H9 (cell line): Measurements from ENCODE around the gene HOMER3. TPM values are rescaled to one million over a fixed set of nuclear protein-coding genes. Genes with fewer than 3 reads are reported as not detected.

Experiments used
- DNase-seq: peaks from one replicate; pipeline ENCODE4 v3.0.0-alpha.2; 2017
- H2AFZ ChIP-seq: one replicate; pipeline ENCODE4 v1.6.1; 2013; ENCODE audit warnings: mild to moderate bottlenecking, low read length, control low read depth, moderate library complexity
- H2AK5ac ChIP-seq: 2 replicates; pipeline ENCODE4 v1.6.1; 2013; ENCODE audit warnings: low read length, control low read depth, mixed read lengths; ENCODE audit not compliant: insufficient read length
- H2BK120ac ChIP-seq: one replicate; pipeline ENCODE4 v1.6.1; 2013; ENCODE audit warnings: low read depth, mild to moderate bottlenecking, low read length, control low read depth, inconsistent platforms; ENCODE audit not compliant: poor library complexity, severe bottlenecking
- H2BK12ac ChIP-seq: 2 replicates; pipeline ENCODE4 v1.6.1; 2013; ENCODE audit warnings: low read length, control low read depth, mixed read lengths, low read depth; ENCODE audit not compliant: insufficient read length
- H2BK15ac ChIP-seq: 2 replicates; pipeline ENCODE4 v1.6.1; 2013; ENCODE audit warnings: low read depth, low read length, control low read depth
- H2BK20ac ChIP-seq: one replicate; pipeline ENCODE4 v1.6.1; 2013; ENCODE audit warnings: low read depth, mild to moderate bottlenecking, low read length, control low read depth, inconsistent platforms; ENCODE audit not compliant: poor library complexity, severe bottlenecking
- H2BK5ac ChIP-seq: 2 replicates; pipeline ENCODE4 v1.6.1; 2013; ENCODE audit warnings: low read length, control low read depth, mixed read lengths; ENCODE audit not compliant: insufficient read length
- H3K14ac ChIP-seq: 2 replicates; pipeline ENCODE4 v1.6.1; 2013; ENCODE audit warnings: low read length, control low read depth; ENCODE audit not compliant: insufficient read depth
- H3K18ac ChIP-seq: 2 replicates; pipeline ENCODE4 v1.6.1; 2013; ENCODE audit warnings: low read depth, mild to moderate bottlenecking, mixed read lengths, low read length, control low read depth; ENCODE audit not compliant: insufficient read length
- H3K23ac ChIP-seq: 2 replicates; pipeline ENCODE4 v1.6.1; 2013; ENCODE audit warnings: low read length, control low read depth, mixed read lengths, low read depth; ENCODE audit not compliant: insufficient read length
- H3K23me2 ChIP-seq: 2 replicates; pipeline ENCODE4 v1.6.1; 2013; ENCODE audit warnings: low read depth, mild to moderate bottlenecking, mixed read lengths, low read length, control low read depth; ENCODE audit not compliant: insufficient read length, poor library complexity, severe bottlenecking
- H3K27ac ChIP-seq: 2 replicates; pipeline ENCODE4 v1.5.1; 2013; ENCODE audit warnings: low read length, control low read depth, mixed read lengths, low read depth; ENCODE audit not compliant: insufficient read length
- H3K27me3 ChIP-seq: 2 replicates; pipeline ENCODE4 v1.6.1; 2013; ENCODE audit warnings: low read length, control low read depth, inconsistent platforms; ENCODE audit not compliant: insufficient read depth
- H3K4ac ChIP-seq: 2 replicates; pipeline ENCODE4 v1.6.1; 2013; ENCODE audit warnings: low read depth, mild to moderate bottlenecking, control low read depth, inconsistent platforms, low read length, moderate library complexity
- H3K4me1 ChIP-seq: 2 replicates; pipeline ENCODE4 v1.6.1; 2013; ENCODE audit warnings: low read length, control low read depth, inconsistent platforms; ENCODE audit not compliant: insufficient read depth
- H3K4me2 ChIP-seq: 2 replicates; pipeline ENCODE4 v1.6.1; 2013; ENCODE audit warnings: low read length, control low read depth, mixed read lengths; ENCODE audit not compliant: insufficient read length, insufficient read depth
- H3K56ac ChIP-seq: 2 replicates; pipeline ENCODE4 v1.6.1; 2013; ENCODE audit warnings: low read depth, mild to moderate bottlenecking, mixed read lengths, low read length, control low read depth; ENCODE audit not compliant: insufficient read length
- H3K79me1 ChIP-seq: 2 replicates; pipeline ENCODE4 v1.6.1; 2013; ENCODE audit warnings: low read depth, mild to moderate bottlenecking, moderate library complexity, low read length, control low read depth, inconsistent platforms; ENCODE audit not compliant: insufficient read depth, poor library complexity, severe bottlenecking
- H3K79me2 ChIP-seq: 2 replicates; pipeline ENCODE4 v1.6.1; 2013; ENCODE audit warnings: low read length, control low read depth, inconsistent platforms; ENCODE audit not compliant: insufficient read depth
- H3K9ac ChIP-seq: 2 replicates; pipeline ENCODE4 v1.6.1; 2013; ENCODE audit warnings: low read length, control low read depth, mixed read lengths; ENCODE audit not compliant: insufficient read length; ENCODE audit errors: extremely low read depth
- H3K9me3 ChIP-seq: one replicate; pipeline ENCODE4 v1.6.1; 2013; ENCODE audit warnings: low read depth, low read length, inconsistent platforms; ENCODE audit not compliant: control insufficient read depth
- H3T11ph ChIP-seq: one replicate; pipeline ENCODE4 v1.6.1; 2013; ENCODE audit warnings: mild to moderate bottlenecking, low read length, control low read depth, inconsistent platforms
- H4K20me1 ChIP-seq: one replicate; pipeline ENCODE4 v1.6.1; 2013; ENCODE audit not compliant: control insufficient read depth, insufficient read length, insufficient read depth
- H4K5ac ChIP-seq: 2 replicates; pipeline ENCODE4 v1.6.1; 2013; ENCODE audit warnings: low read depth, mild to moderate bottlenecking, mixed read lengths, low read length, control low read depth; ENCODE audit not compliant: insufficient read length
- H4K8ac ChIP-seq: replicated peaks from 2 replicates; pipeline ENCODE4 v1.6.1; 2013; ENCODE audit warnings: low read length, control low read depth, mixed read lengths, low read depth; ENCODE audit not compliant: insufficient read length
- H4K91ac ChIP-seq: 2 replicates; pipeline ENCODE4 v1.6.1; 2013; ENCODE audit warnings: low read depth, mild to moderate bottlenecking, moderate library complexity, mixed read lengths, low read length, control low read depth; ENCODE audit not compliant: insufficient read length
- H3K27ac Mint-ChIP-seq, 3 experiments: 2 replicates in 2 of 3; 3 replicates in 1 of 3; pipeline ENCODE4 v1.8.0; 2020 to 2021; ENCODE audit warnings: mixed read lengths in 3 of 3, mild to moderate bottlenecking in 1 of 3, moderate library complexity in 1 of 3
- H3K27me3 Mint-ChIP-seq: 2 replicates; pipeline ENCODE4 v1.8.0; 2021; ENCODE audit warnings: low read depth, mild to moderate bottlenecking, moderate library complexity, mixed read lengths
- H3K36me3 Mint-ChIP-seq, 3 experiments: 2 replicates in 2 of 3; 3 replicates in 1 of 3; pipeline ENCODE4 v1.8.0; 2020 to 2021; ENCODE audit warnings: low read depth in 3 of 3, mixed read lengths in 3 of 3; ENCODE audit not compliant: insufficient read depth in 1 of 3
- H3K4me1 Mint-ChIP-seq, 2 experiments: 2 replicates each; pipeline ENCODE4 v1.8.0; 2020; ENCODE audit warnings: mixed read lengths in 2 of 2
- H3K4me3 Mint-ChIP-seq, 2 experiments: 2 replicates in 1 of 2; 3 replicates in 1 of 2; pipeline ENCODE4 v1.8.0; 2020 to 2021; ENCODE audit warnings: mild to moderate bottlenecking in 2 of 2, mixed read lengths in 2 of 2, moderate library complexity in 1 of 2
- H3K9me3 Mint-ChIP-seq, 2 experiments: 2 replicates in 1 of 2; 3 replicates in 1 of 2; pipeline ENCODE4 v1.8.0; 2020; ENCODE audit warnings: mild to moderate bottlenecking in 2 of 2, mixed read lengths in 2 of 2, moderate library complexity in 1 of 2
- CTCF ChIP-seq: fragments of 200-600 bp; sonication (generic); conservative IDR thresholded peaks from 3 replicates; pipeline ENCODE4 v1.8.0; 2021; ENCODE audit warnings: antibody characterized with exemption, mild to moderate bottlenecking
- WGBS: extraction: QIAGEN DNeasy Blood & Tissue Kit; methylation state at CpG from one replicate; pipeline ENCODE4 v1.1.7; 2013; ENCODE audit warnings: missing lambda C conversion rate, low lambda C conversion rate, mixed read lengths; ENCODE audit not compliant: insufficient read length; ENCODE audit errors: extremely low coverage; 5-methylcytosine and 5-hydroxymethylcytosine counted together
- total RNA-seq: library from RNA; stranded (reverse); gene quantifications from 2 replicates; pipeline ENCODE4 v1.2.1, GENCODE V29; 2021

HOMER3 gene
- total RNA-seq, 1 experiment from 2014 or later: 20.2 TPM

GRCh38 chr19:18905058-18905456 is 36.0 kb downstream of the HOMER3 start:
- no peaks in the 10 kb centered on the region for H4K20me1 ChIP-seq
- no peak overlapping the region for H3K4ac ChIP-seq
- no peak overlapping the region for H4K91ac ChIP-seq
- no peak for DNase-seq
- H2BK12ac ChIP-seq: no peak overlapping the region
- no peaks in the 10 kb centered on the region for H3K4me1 Mint-ChIP-seq
- H3K4me1 ChIP-seq: no peaks in the 10 kb centered on the region
- TF ChIP-seq CTCF: no peak
- H2AK5ac ChIP-seq: no peak overlapping the region
- no peak overlapping the region for H3K56ac ChIP-seq
- H4K8ac ChIP-seq: no peak overlapping the region
- no peak overlapping the region for H3K14ac ChIP-seq
- H3K27me3 ChIP-seq: no peaks in the 10 kb centered on the region
- H3K4me2 ChIP-seq: no peak overlapping the region
- no peak overlapping the region for H2BK5ac ChIP-seq
- H3T11ph ChIP-seq: no peak overlapping the region
- H3K4me3 Mint-ChIP-seq: no peak overlapping the region
- no CpG with 5 or more reads among the region's 8 CpGs for WGBS
- H2BK120ac ChIP-seq: no peak overlapping the region
- H3K27me3 Mint-ChIP-seq: no peaks in the 10 kb centered on the region
- no peaks in the 10 kb centered on the region; a peak in 1 of 5 replicates for H3K9me3 Mint-ChIP-seq
- H3K27ac Mint-ChIP-seq: no peak overlapping the region; a peak in 1 of 7 replicates
- H4K5ac ChIP-seq: no peak overlapping the region
- no peaks in the 10 kb centered on the region for H3K79me1 ChIP-seq
- no peak overlapping the region for H3K9ac ChIP-seq
- H3K23me2 ChIP-seq: no peaks in the 10 kb centered on the region
- no peak overlapping the region for H2AFZ ChIP-seq
- peaks cover 4 to 23% (median 19%) of the 10 kb centered on the region in 3 experiments; a peak in 6 of 7 replicates for H3K36me3 Mint-ChIP-seq
- no peak overlapping the region for H3K27ac ChIP-seq
- no peak overlapping the region for H3K18ac ChIP-seq
- H2BK20ac ChIP-seq: no peak overlapping the region
- no peak overlapping the region for H3K23ac ChIP-seq
- no peaks in the 10 kb centered on the region for H3K9me3 ChIP-seq
- H2BK15ac ChIP-seq: no peak overlapping the region
- no peaks in the 10 kb centered on the region for H3K79me2 ChIP-seq
